ENCODE measurements around the gene SLC35C1. TPM values are rescaled to one million over a fixed set of nuclear protein-coding genes. Genes with fewer than 3 reads are reported as not detected.

The SLC35C1 gene
- total and polyA plus RNA-seq, 2 donors (not counting 1 experiment from before 2014, with no cell fraction given) = 4.4 to 12.5 TPM

DNA sequence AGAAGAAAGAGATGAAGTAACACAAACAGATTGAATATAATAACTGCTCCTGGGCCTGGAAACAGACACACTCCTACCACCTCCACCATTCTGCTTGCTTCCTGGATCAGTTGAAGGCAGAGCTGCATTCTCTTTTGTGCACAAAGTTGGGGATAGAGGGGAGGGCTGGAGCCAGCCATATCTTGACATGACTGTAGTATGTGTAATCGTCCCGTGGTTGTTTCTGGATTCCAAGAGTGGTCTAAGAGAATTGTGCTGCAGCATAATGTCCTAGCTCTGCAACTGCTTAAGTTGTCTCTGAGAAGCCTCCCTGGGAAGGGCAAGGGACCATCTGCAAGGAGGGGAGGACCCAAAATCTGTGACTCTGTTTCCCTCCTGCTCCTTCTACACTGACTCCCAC lies 45.5 kb downstream of the SLC35C1 start:
- Mint-ChIP-seq H3K4me3 (peak overlapping the region; percentile 37), H3K27me3 (no peaks in the 10 kb centered on the region), H3K27ac (no peak overlapping the region), H3K9me3 (ENCODE audit: insufficient read depth) (no peaks in the 10 kb centered on the region), H3K4me1 (peaks cover 59% of the 10 kb centered on the region)
- POLR2A ChIA-PET = interaction anchor here (0.7 kb wide), 2 partner anchors 80 to 115 kb away, joined by 4 to 6 read pairs; no protein-coding TSS in a partner anchor
- DNase-seq (no peak), ATAC-seq (ENCODE audit: low read depth) (no peak)
- Histone ChIP-seq H3K36me3 (replicated peaks in 1 of 2; ENCODE audit: control extremely low read depth in 1 of 2, control insufficient read depth in 1 of 2, extremely low read depth in 1 of 2, insufficient read depth in 2 of 2, low read length in 1 of 2) (peaks cover 0 to 10% of the 10 kb centered on the region in 2 experiments), H3K4me1 (ENCODE audit: control insufficient read depth in 2 of 2, insufficient read depth in 2 of 2, low read length in 2 of 2) (peaks cover 34 to 39% of the 10 kb centered on the region in 2 donors), H4K20me1 (ENCODE audit: control insufficient read depth, insufficient read depth, low read length, poor library complexity, severe bottlenecking) (peaks cover 65% of the 10 kb centered on the region), H3K9me3 (ENCODE audit: control extremely low read depth in 1 of 3, control insufficient read depth in 2 of 3, insufficient read depth in 1 of 3, low read length in 2 of 3) (no peaks in the 10 kb centered on the region), H3K27me3 (replicated peaks in 1 of 4; ENCODE audit: control extremely low read depth in 1 of 4, control insufficient read depth in 3 of 4, insufficient read depth in 4 of 4, low read length in 3 of 4) (no peaks in the 10 kb centered on the region), H3K4me3 (ENCODE audit: control extremely low read depth in 1 of 5, extremely low read depth in 1 of 5, insufficient read depth in 1 of 5, low read depth in 2 of 5, low read length in 4 of 5) (no peak overlapping the region), H2AFZ (ENCODE audit: insufficient read depth, low read depth, low read length, poor library complexity, severe bottlenecking) (no peak overlapping the region), H3K27ac (ENCODE audit: low read length in 2 of 2) (no peak overlapping the region), H3K9ac (ENCODE audit: low read length) (no peak overlapping the region), H3K4me2 (replicated peaks; ENCODE audit: low read depth, low read length, poor library complexity, severe bottlenecking) (no peak overlapping the region), H3K79me2 (ENCODE audit: control insufficient read depth, insufficient read depth, low read length) (peaks cover 80% of the 10 kb centered on the region)
- intact Hi-C loops (cut with micrococcal nuclease) = no loop called here
- TF ChIP-seq, protein P1, sequence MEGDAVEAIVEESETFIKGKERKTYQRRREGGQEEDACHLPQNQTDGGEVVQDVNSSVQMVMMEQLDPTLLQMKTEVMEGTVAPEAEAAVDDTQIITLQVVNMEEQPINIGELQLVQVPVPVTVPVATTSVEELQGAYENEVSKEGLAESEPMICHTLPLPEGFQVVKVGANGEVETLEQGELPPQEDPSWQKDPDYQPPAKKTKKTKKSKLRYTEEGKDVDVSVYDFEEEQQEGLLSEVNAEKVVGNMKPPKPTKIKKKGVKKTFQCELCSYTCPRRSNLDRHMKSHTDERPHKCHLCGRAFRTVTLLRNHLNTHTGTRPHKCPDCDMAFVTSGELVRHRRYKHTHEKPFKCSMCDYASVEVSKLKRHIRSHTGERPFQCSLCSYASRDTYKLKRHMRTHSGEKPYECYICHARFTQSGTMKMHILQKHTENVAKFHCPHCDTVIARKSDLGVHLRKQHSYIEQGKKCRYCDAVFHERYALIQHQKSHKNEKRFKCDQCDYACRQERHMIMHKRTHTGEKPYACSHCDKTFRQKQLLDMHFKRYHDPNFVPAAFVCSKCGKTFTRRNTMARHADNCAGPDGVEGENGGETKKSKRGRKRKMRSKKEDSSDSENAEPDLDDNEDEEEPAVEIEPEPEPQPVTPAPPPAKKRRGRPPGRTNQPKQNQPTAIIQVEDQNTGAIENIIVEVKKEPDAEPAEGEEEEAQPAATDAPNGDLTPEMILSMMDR (IDR thresholded peaks at IDR 0.05) = no peak
- no peak for TF ChIP-seq EZH2 (IDR thresholded peaks at IDR 0.05; ENCODE audit: borderline replicate concordance, insufficient read depth, low read depth, low read length, poor library complexity, severe bottlenecking)
- 100% methylated on average over 2 of the region's 2 CpGs for WGBS (ENCODE audit: insufficient coverage)
- CTCF ChIA-PET = interaction anchor here (1.1 to 3.2 kb wide), 2 partner anchors 8 to 79 kb away, joined by 3 to 12 read pairs; no protein-coding TSS in a partner anchor

DNA sequence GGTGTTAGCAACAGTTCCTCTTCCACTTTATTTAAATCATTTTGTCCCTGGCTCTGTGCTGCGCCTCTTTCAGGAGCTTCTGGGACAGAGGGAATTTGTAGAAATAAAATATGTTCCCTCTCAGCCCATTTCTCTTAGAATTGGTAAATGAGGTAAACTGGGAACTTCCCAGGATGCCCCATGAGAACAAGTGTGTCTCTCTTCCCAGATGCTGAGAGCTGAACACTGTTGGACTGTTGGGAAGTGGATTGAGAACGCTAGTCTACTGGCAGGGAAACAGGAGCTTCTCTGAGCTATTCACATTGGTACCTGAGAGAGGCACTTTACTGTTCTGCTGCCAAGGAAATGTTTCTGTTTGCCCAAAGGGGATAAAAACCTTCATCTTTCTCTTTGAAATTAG lies 46.3 kb downstream of the SLC35C1 start:
- H3K79me2 ChIP-seq (ENCODE audit: control insufficient read depth, insufficient read depth, low read length) = peaks cover 88% of the 10 kb centered on the region

More for the DNA sequence above, 46.3 kb downstream of the SLC35C1 start:
- WGBS (ENCODE audit: insufficient coverage) = 100% methylated on average over 1 of the region's 2 CpGs
- H3K9me3 ChIP-seq (ENCODE audit: control extremely low read depth in 1 of 3, control insufficient read depth in 2 of 3, insufficient read depth in 1 of 3, low read length in 2 of 3) = no peaks in the 10 kb centered on the region
- Mint-ChIP-seq H3K4me1 (peaks cover 53% of the 10 kb centered on the region), H3K9me3 (ENCODE audit: insufficient read depth) (no peaks in the 10 kb centered on the region), H3K4me3 (no peak overlapping the region), H3K27me3 (no peaks in the 10 kb centered on the region), H3K27ac (no peak overlapping the region)
- ATAC-seq (ENCODE audit: low read depth) (no peak), DNase-seq (no peak)
- no peak overlapping the region for H3K4me3 ChIP-seq (ENCODE audit: control extremely low read depth in 1 of 5, extremely low read depth in 1 of 5, insufficient read depth in 1 of 5, low read depth in 2 of 5, low read length in 4 of 5)
- intact Hi-C loops (cut with micrococcal nuclease) = no loop called here
- H3K9ac ChIP-seq (ENCODE audit: low read length) = no peak overlapping the region
- H3K4me2 ChIP-seq (replicated peaks; ENCODE audit: low read depth, low read length, poor library complexity, severe bottlenecking) = no peak overlapping the region
- peaks cover 0 to 16% of the 10 kb centered on the region in 2 experiments for H3K36me3 ChIP-seq (replicated peaks in 1 of 2; ENCODE audit: control extremely low read depth in 1 of 2, control insufficient read depth in 1 of 2, extremely low read depth in 1 of 2, insufficient read depth in 2 of 2, low read length in 1 of 2)
- TF ChIP-seq EZH2 (IDR thresholded peaks at IDR 0.05; ENCODE audit: borderline replicate concordance, insufficient read depth, low read depth, low read length, poor library complexity, severe bottlenecking) = no peak
- TF ChIP-seq, protein P1 (IDR thresholded peaks at IDR 0.05) = no peak
- H4K20me1 ChIP-seq (ENCODE audit: control insufficient read depth, insufficient read depth, low read length, poor library complexity, severe bottlenecking) = peaks cover 72% of the 10 kb centered on the region
- H2AFZ ChIP-seq (ENCODE audit: insufficient read depth, low read depth, low read length, poor library complexity, severe bottlenecking) = no peak overlapping the region
- no peaks in the 10 kb centered on the region for H3K27me3 ChIP-seq (replicated peaks in 1 of 4; ENCODE audit: control extremely low read depth in 1 of 4, control insufficient read depth in 3 of 4, insufficient read depth in 4 of 4, low read length in 3 of 4)
- H3K4me1 ChIP-seq (ENCODE audit: control insufficient read depth in 2 of 2, insufficient read depth in 2 of 2, low read length in 2 of 2) = peaks cover 31 to 38% of the 10 kb centered on the region in 2 donors
- ChIA-PET POLR2A (no interaction called here), CTCF (interaction anchor here (1.1 to 3.2 kb wide), 2 partner anchors 9 to 80 kb away, joined by 3 to 12 read pairs; no protein-coding TSS in a partner anchor)
- H3K27ac ChIP-seq (ENCODE audit: low read length in 2 of 2) = no peak overlapping the region

Measured in B cell (primary cell).